HUES64 (cell line): Measurements from ENCODE around the gene ANKRD53.

Source experiments
- H3K27ac ChIP-seq: 2 replicates; pipeline ENCODE4 v1.7.0; 2013; ENCODE audit warnings: low read depth, low read length, inconsistent platforms
- H3K27me3 ChIP-seq: 2 replicates; pipeline ENCODE4 v1.6.1; 2013; ENCODE audit warnings: mild to moderate bottlenecking, low read length; ENCODE audit not compliant: insufficient read depth
- H3K36me3 ChIP-seq: 2 replicates; pipeline ENCODE4 v1.6.1; 2013; ENCODE audit warnings: mild to moderate bottlenecking, low read length; ENCODE audit not compliant: insufficient read depth
- H3K4me1 ChIP-seq: 2 replicates; pipeline ENCODE4 v1.6.1; 2013; ENCODE audit warnings: mild to moderate bottlenecking, low read length, moderate library complexity; ENCODE audit not compliant: insufficient read depth
- H3K4me3 ChIP-seq: 2 replicates; pipeline ENCODE4 v1.5.1; 2013; ENCODE audit warnings: mild to moderate bottlenecking, low read length, moderate library complexity
- H3K9ac ChIP-seq: 2 replicates; pipeline ENCODE4 v1.6.1; 2013; ENCODE audit warnings: mild to moderate bottlenecking, low read depth, low read length
- H3K9me3 ChIP-seq: 2 replicates; pipeline ENCODE4 v1.6.1; 2013; ENCODE audit warnings: low read depth, low read length; ENCODE audit not compliant: insufficient read depth
- WGBS: fragments of 150-250, 120-280 bp; methylation state at CpG from one replicate; pipeline ENCODE4 v1.1.7; 2013; ENCODE audit warnings: missing lambda C conversion rate; 5-methylcytosine and 5-hydroxymethylcytosine counted together

Gene ANKRD53

DNA sequence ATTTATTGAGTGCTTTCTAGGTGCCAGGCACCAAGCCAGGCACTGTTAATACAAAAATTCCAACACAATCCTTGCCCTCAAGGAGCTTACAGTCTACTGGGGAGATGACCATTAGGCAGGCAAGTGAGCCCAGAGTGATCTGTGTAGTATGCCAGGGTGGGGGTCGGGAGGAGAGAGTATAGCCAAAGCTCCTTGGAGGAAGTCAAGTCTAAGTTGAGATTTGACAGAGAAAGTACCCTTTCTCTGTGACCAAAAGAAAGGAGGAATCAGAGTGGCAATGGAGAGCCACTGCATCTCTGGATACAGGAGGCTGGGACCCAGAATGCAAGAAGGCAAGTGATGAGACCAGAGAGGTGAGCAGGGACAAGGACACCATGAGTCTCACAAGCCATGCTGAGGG is 7.5 kb downstream of the ANKRD53 start:
- Histone ChIP-seq H3K4me3 (no peak overlapping the region), H3K27me3 (peaks cover 8% of the 10 kb centered on the region), H3K4me1 (0 out of 2 replicates have a peak, but pooled peaks cover 3% of the 10 kb centered on the region), H3K9me3 (no peaks in the 10 kb centered on the region), H3K36me3 (peaks cover 39% of the 10 kb centered on the region), H3K9ac (no peak overlapping the region), H3K27ac (no peak overlapping the region)
- WGBS, result 85% methylated on average over 1 of the region's 1 CpG

DNA sequence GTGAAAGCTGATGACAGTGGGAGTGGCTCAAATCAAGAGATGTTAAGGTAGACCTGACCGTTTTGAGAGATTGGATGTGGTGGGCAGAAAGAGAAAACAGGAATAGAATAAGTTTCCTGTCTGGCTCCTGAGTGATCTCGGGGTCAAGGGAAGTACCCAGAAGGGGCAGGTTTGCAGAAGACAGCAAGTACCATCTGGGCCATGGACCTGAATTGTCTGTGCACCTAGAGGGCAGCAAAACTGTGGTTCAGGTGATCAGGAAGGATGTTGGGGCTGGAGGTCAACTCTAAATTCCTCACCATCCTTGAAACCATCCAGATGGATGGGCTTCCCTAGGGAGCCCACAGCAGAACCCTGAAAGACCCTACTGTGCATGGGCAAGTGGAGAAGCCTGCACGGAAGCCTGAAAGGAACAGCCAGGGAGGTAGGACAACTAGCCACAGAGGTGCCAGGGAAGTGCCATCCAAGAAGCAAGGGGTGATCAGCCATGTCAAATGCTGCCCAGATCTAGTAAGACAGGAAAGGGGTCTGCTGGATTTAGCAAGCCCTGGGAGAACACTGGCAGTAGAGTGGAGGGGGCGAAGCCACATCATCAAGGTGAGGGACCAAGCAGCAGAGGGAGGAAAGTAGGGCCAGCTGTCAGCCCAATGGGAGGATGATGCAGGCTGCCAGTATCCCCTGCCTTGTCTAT is 8.2 kb downstream of the ANKRD53 start:
- Histone ChIP-seq H3K4me3 (no peak overlapping the region), H3K27me3 (peaks cover 2% of the 10 kb centered on the region; the same call in 1 of the 2 replicates), H3K9ac (no peak overlapping the region), H3K36me3 (peaks cover 39% of the 10 kb centered on the region), H3K4me1 (0 out of 2 replicates have a peak, but pooled peaks cover 3% of the 10 kb centered on the region), H3K9me3 (no peaks in the 10 kb centered on the region), H3K27ac (no peak overlapping the region)
- WGBS, result 90% methylated on average over 4 of the region's 4 CpGs

DNA sequence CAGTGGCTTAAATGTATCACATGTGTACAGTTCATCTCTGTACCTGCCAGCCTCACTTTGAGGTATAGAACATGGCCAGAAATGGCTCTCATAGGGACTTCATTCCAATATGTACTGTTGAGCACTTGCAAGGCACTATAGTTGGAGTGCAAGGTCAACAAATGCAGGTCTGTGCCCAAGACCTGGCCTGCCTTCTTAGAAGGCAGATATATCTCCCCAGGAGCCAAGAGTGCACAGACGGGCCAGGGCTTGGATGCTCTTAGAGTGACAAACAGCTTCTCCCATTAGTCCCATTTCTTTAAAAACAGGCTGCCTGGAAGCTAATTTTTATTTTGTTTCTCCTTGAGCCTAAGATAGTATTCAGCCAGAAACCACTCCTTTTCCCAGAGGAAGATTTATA is 9.0 kb downstream of the ANKRD53 start:
- WGBS, result 0% methylated on average over 1 of the region's 1 CpG
- H3K36me3 ChIP-seq, result peaks cover 39% of the 10 kb centered on the region
- no peak overlapping the region for H3K27ac ChIP-seq
- peaks cover 2% of the 10 kb centered on the region; the same call in 1 of the 2 replicates for H3K27me3 ChIP-seq
- 0 out of 2 replicates have a peak, but pooled peaks cover 3% of the 10 kb centered on the region for H3K4me1 ChIP-seq
- H3K4me3 ChIP-seq, result no peak overlapping the region
- H3K9me3 ChIP-seq, result no peaks in the 10 kb centered on the region
- H3K9ac ChIP-seq, result no peak overlapping the region

DNA sequence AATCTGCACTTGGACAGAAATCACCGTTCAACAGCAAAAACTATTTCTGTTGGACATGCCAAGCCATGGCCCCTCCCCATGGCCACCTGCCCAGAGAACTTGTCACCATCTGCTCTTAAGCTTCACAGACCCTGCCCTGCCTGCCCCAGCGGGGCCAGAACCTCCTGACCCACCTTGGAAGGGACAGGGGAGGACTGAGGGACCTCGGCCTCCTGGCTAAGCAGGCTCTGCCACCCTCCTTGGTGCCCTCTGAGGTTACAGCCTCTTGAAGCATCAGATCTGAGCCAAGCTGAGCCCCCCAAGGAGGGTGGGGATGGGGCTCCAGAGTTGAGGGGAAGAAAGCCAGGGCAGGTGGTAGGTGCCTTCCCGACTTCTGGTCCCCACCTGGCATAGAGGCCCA is 9.7 kb downstream of the ANKRD53 start:
- Histone ChIP-seq H3K9me3 (no peaks in the 10 kb centered on the region), H3K36me3 (peaks cover 39% of the 10 kb centered on the region), H3K4me1 (0 out of 2 replicates have a peak, but pooled peaks cover 3% of the 10 kb centered on the region), H3K27ac (no peak overlapping the region), H3K9ac (no peak overlapping the region), H3K27me3 (peaks cover under 1% of the 10 kb centered on the region; the same call in 1 of the 2 replicates), H3K4me3 (no peak overlapping the region)
- WGBS, result 87% methylated on average over 4 of the region's 4 CpGs

DNA sequence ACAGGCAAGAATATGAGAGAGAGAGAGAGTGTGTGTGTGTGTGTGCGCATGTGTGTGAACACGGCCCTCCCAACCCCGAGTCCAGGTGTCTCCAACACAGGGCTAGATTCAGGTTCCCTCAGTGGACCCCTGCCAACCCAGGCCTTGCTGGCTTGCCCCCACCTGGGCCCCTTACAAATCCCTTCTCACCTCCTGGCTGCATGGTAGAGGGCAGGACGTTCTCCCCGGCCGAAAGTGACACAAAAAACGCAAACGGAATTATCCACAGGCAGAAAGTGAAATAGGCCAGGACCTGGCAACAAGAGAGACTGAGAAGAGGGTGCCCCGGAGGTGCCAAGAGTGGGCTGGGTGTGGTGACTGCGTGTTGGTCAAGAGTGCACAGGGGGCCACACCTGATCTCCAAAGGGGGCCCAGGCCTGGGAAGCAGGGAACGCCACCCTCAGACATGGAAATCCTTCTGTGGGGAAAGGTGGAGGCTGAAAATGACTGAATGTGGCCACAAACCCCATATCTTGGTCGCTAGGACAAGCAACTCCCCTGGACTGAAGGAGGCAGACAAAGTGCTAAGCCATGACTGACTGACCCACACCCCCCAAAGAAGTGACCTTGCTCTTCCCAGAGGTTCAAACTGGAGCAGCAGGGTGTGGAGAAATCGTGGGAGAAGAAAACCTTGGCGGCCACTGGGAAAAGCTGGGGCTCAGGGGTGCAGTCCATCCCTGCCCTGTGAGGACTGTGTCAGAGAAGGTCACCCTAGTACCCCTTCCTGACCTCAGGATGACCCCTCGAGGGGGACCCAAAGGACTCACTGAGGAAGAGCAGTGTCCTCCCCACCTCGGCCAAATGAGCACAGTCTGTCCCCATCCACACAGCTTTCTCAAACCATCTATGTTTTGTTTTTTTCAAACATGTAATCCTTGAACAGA is 10.6 kb downstream of the ANKRD53 start:
- H3K9me3 ChIP-seq, result no peaks in the 10 kb centered on the region
- 90% methylated on average over 16 of the region's 16 CpGs for WGBS

DNA sequence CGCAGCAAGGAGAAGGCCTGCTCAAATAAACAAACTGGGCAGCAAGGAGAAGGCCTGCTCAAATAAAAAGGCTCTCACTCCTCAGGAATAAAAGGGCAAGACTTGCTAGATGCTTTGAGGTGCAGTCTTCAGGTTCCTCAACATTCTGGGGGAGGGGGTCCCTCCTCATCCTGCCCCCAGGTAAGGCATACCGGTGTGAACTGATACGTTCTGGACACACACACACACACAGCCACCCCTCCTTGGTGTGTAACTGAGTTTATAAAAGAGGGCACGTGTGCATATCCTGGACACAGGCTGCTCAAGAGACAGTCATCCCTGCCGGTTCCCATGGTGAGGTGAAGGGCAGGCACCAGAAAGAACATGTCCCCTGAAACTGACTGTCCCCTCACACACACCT is 11.8 kb downstream of the ANKRD53 start:
- Histone ChIP-seq H3K4me3 (no peak overlapping the region), H3K27me3 (no peaks in the 10 kb centered on the region), H3K9me3 (no peaks in the 10 kb centered on the region), H3K36me3 (peaks cover 39% of the 10 kb centered on the region), H3K9ac (no peak overlapping the region), H3K4me1 (peaks cover 8% of the 10 kb centered on the region; the same call in 1 of the 2 replicates), H3K27ac (no peak overlapping the region)
- WGBS, result 94% methylated on average over 3 of the region's 5 CpGs

More for the DNA sequence above, 10.6 kb downstream of the ANKRD53 start:
- Histone ChIP-seq H3K4me1 (peaks cover 11% of the 10 kb centered on the region; the same call in 1 of the 2 replicates), H3K4me3 (no peak overlapping the region), H3K27me3 (no peaks in the 10 kb centered on the region), H3K36me3 (peaks cover 39% of the 10 kb centered on the region), H3K27ac (no peak overlapping the region), H3K9ac (no peak overlapping the region)

DNA sequence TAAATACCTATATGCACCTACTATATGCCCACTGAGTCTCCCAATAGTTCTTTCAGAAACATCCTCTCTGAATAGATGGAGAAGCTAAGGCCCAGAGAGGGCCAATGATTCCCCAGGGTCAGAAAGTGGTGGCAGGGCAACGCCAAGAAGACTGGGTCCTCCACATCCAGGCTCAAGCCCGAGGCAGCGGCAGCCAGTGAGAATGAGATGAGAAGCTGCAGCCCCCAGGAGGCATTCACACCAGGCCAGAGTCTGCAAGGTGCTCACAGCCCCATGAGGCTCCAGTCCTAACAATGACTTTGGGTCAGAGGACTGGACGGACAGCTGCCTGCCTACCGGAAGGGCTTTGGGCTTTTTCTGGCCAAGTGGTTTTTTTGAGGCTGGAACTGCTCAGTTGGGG is 12.7 kb downstream of the ANKRD53 start:
- WGBS, result 94% methylated on average over 5 of the region's 5 CpGs
- Histone ChIP-seq H3K4me1 (peaks cover 8% of the 10 kb centered on the region; the same call in 1 of the 2 replicates), H3K9me3 (no peaks in the 10 kb centered on the region), H3K27me3 (no peaks in the 10 kb centered on the region), H3K4me3 (no peak overlapping the region), H3K9ac (no peak overlapping the region), H3K36me3 (peaks cover 34% of the 10 kb centered on the region), H3K27ac (no peak overlapping the region)

DNA sequence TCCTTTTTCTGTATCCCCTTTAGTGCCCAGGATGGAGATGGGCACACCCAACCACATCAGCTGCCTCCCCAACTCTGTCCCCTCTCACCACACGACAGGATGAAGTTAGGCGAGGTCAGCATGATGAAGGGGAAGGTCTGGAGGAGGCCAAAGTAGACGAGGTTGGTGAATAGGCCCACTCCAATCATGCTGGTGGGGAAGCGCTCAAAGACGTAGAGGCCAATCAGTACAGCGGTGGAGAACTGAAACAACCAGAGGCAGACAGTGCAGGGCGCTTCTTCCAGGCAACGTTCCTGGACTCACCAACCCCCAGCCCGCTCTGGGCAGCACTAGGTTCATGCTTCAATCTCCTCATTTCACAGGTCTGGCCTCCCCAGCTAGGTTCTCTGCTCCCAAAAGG is 13.3 kb downstream of the ANKRD53 start:
- WGBS, result 94% methylated on average over 9 of the region's 9 CpGs
- no peaks in the 10 kb centered on the region for H3K9me3 ChIP-seq
- H3K27ac ChIP-seq, result no peak overlapping the region
- H3K36me3 ChIP-seq, result peaks cover 29% of the 10 kb centered on the region
- H3K27me3 ChIP-seq, result no peaks in the 10 kb centered on the region
- H3K4me1 ChIP-seq, result peaks cover 8% of the 10 kb centered on the region; the same call in 1 of the 2 replicates
- no peak overlapping the region for H3K9ac ChIP-seq
- H3K4me3 ChIP-seq, result no peak overlapping the region

DNA sequence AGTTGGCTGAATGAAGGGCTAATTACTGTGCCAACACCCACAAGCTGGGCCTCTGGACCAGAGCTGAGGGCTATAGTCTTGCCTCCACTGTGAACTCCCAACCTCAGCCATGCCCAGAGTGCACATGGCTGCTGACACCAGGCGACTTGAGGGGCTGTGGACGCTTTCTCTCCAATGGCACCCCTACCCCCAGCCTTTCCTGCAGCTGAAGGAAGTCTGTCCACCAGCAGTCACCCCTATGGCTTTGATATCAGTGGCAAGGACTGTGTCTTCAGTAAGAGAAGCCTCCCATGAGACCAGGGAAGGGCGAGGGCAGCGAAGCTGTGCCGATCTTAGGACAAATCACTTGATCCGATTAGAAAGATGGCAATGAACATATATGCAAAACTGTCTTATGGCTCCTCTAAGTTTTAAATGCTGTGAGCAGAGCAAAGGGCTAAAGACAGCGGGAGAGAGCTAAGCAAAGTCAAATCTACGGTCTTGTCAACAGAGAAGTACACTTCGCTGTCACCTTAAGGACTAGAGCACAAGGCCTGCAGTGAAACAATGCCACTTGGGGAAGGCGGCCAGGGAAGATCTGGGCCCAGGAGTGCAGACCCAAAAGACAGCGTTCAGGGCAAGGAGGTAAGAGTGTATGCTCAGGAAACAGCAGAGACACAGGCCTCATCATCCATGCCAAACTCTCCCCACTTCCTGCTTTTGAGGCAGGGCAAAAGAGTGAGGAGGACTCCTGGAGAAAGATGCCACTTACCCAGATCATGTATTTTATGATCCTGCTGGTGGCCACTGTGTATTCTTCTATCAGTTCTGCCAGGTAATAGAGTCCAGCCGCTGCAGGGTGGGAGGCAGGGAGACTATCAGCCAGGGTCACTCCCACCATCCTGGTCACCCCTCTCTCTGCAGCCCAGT is 14.8 kb downstream of the ANKRD53 start:
- WGBS, result 94% methylated on average over 12 of the region's 12 CpGs
- Histone ChIP-seq H3K9ac (0 out of 2 replicates have a peak overlapping the region, but pooled peaks have one; percentile 68), H3K9me3 (no peaks in the 10 kb centered on the region), H3K4me1 (peaks cover 8% of the 10 kb centered on the region; the same call in 1 of the 2 replicates), H3K36me3 (peaks cover 23% of the 10 kb centered on the region), H3K27ac (no peak overlapping the region), H3K4me3 (peak overlapping the region; percentile 82), H3K27me3 (peaks cover 3% of the 10 kb centered on the region)

DNA sequence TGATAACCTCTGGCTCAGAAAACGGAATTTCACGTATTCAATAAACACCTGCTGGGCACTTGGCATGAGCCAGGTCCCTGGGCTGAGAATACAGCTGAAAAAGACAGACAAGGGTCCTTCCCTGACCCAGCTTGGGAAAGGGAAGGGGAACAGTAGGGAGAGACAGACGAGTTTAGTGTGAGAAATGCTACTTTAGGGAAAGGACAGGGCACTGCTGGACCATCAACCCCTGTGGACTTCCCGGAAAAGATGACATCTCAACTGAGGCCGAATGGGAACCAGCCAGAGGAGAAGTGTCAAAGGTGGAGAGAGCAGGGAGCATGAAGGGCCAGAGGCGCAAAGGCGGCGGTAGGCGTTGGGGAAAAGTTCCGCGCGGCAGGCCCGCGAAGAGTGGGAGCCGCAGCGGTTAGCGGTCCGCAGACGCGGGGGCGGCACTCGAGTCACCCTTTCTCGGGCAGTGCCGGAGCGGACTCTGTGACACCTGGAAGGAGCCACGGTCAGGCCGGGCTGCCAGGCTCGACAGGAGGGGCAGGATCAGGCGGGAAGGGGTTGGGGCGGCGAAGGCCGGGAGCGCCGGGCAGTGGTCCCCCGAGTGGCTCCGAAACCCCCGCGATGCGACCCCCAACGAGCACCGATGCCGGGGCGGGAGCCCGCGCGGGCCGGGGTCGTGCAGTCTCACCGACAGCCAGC is 15.7 kb downstream of the ANKRD53 start:
- WGBS, result 2% methylated on average over 49 of the region's 49 CpGs
- H3K9ac ChIP-seq, result peak overlapping the region; percentile 68

More for the DNA sequence above, 15.7 kb downstream of the ANKRD53 start:
- peak overlapping the region; percentile 82 for H3K4me3 ChIP-seq
- H3K36me3 ChIP-seq, result peaks cover 14% of the 10 kb centered on the region
- no peaks in the 10 kb centered on the region for H3K9me3 ChIP-seq
- H3K27me3 ChIP-seq, result peaks cover 12% of the 10 kb centered on the region
- peaks cover 8% of the 10 kb centered on the region; the same call in 1 of the 2 replicates for H3K4me1 ChIP-seq
- no peak overlapping the region for H3K27ac ChIP-seq
